Measurements from ENCODE around the gene SPATA46. TPM values are rescaled to one million over a fixed set of nuclear protein-coding genes. Genes with fewer than 3 reads are reported as not detected.

SPATA46 gene
- total RNA-seq, 1 donor from 2014 or later: not detected

- TF ChIP-seq, protein P1, sequence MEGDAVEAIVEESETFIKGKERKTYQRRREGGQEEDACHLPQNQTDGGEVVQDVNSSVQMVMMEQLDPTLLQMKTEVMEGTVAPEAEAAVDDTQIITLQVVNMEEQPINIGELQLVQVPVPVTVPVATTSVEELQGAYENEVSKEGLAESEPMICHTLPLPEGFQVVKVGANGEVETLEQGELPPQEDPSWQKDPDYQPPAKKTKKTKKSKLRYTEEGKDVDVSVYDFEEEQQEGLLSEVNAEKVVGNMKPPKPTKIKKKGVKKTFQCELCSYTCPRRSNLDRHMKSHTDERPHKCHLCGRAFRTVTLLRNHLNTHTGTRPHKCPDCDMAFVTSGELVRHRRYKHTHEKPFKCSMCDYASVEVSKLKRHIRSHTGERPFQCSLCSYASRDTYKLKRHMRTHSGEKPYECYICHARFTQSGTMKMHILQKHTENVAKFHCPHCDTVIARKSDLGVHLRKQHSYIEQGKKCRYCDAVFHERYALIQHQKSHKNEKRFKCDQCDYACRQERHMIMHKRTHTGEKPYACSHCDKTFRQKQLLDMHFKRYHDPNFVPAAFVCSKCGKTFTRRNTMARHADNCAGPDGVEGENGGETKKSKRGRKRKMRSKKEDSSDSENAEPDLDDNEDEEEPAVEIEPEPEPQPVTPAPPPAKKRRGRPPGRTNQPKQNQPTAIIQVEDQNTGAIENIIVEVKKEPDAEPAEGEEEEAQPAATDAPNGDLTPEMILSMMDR (IDR thresholded peaks at IDR 0.05): no peak
- H3K36me3 Mint-ChIP-seq (ENCODE audit: unreplicated experiment): no peaks in the 10 kb centered on the region
- no peak overlapping the region for H3K27ac Mint-ChIP-seq (ENCODE audit: unreplicated experiment)
- no peak overlapping the region for H3K4me3 Mint-ChIP-seq (ENCODE audit: unreplicated experiment)
- H3K9me3 Mint-ChIP-seq (ENCODE audit: unreplicated experiment): no peaks in the 10 kb centered on the region
- DNase-seq (ENCODE audit: extremely low spot score, unreplicated experiment): peak; percentile 64
- H3K4me1 Mint-ChIP-seq (ENCODE audit: unreplicated experiment): peaks cover 3% of the 10 kb centered on the region
- H3K27me3 Mint-ChIP-seq (ENCODE audit: unreplicated experiment): peaks cover 2% of the 10 kb centered on the region
These were observed 10.8 kb upstream of the SPATA46 start for GRCh38 chr1:162387226-162388082.

- Mint-ChIP-seq H3K36me3 (ENCODE audit: unreplicated experiment) (no peaks in the 10 kb centered on the region), H3K27me3 (ENCODE audit: unreplicated experiment) (no peaks in the 10 kb centered on the region), H3K27ac (ENCODE audit: unreplicated experiment) (no peak overlapping the region), H3K4me3 (ENCODE audit: unreplicated experiment) (no peak overlapping the region), H3K9me3 (ENCODE audit: unreplicated experiment) (no peaks in the 10 kb centered on the region), H3K4me1 (ENCODE audit: unreplicated experiment) (peaks cover 3% of the 10 kb centered on the region)
- peak; percentile 46 for DNase-seq (ENCODE audit: extremely low spot score, unreplicated experiment)
- TF ChIP-seq, protein P1 (IDR thresholded peaks at IDR 0.05): no peak
These were observed 9.9 kb upstream of the SPATA46 start for GRCh38 chr1:162386292-162387225.

DNA sequence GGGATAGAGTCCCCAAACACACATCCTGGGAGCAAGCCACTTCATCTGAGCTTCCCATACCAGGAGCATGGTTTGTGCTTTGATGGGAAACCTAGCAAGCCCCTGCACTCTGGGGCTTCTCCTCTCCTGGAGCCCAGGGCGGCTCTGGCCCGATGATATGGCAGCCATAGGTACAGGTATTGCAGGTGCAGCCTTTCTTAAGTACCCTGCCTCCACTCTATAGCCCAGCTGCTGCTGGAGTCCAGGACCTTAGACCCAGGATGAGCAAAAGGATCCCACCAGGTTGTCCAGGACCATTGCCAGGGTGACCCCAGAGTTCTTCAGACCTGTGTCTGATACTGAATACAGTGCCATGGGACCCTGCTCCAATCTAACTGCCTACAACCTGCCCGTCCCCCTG lies 9.0 kb upstream of the SPATA46 start:
- TF ChIP-seq, protein P1 (IDR thresholded peaks at IDR 0.05): no peak
- Mint-ChIP-seq H3K36me3 (ENCODE audit: unreplicated experiment) (no peaks in the 10 kb centered on the region), H3K27me3 (ENCODE audit: unreplicated experiment) (no peaks in the 10 kb centered on the region), H3K27ac (ENCODE audit: unreplicated experiment) (no peak overlapping the region), H3K4me1 (ENCODE audit: unreplicated experiment) (peaks cover 3% of the 10 kb centered on the region), H3K4me3 (ENCODE audit: unreplicated experiment) (no peak overlapping the region), H3K9me3 (ENCODE audit: unreplicated experiment) (no peaks in the 10 kb centered on the region)
- DNase-seq (ENCODE audit: extremely low spot score, unreplicated experiment): peak; percentile 63

DNA sequence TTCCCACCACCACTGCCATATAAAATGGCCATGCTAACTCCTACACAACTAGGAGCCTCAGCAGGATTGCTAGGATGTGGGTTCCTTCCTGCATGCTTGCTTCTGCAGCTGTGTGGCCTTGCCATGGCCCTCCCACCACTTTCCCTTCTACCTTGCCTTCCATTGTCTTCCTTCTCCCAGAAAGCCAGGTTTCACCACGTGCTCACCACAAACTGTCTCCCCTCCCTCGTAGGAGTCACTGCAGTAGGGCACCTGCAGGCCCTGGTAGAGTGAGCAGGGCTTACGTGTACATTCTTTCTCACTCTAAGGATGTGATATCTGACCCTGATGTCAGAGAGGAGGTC lies 8.6 kb upstream of the SPATA46 start:
- Mint-ChIP-seq H3K4me1 (ENCODE audit: unreplicated experiment) (peaks cover 3% of the 10 kb centered on the region), H3K4me3 (ENCODE audit: unreplicated experiment) (no peak overlapping the region), H3K27me3 (ENCODE audit: unreplicated experiment) (no peaks in the 10 kb centered on the region), H3K9me3 (ENCODE audit: unreplicated experiment) (no peaks in the 10 kb centered on the region), H3K36me3 (ENCODE audit: unreplicated experiment) (no peaks in the 10 kb centered on the region), H3K27ac (ENCODE audit: unreplicated experiment) (no peak overlapping the region)
- TF ChIP-seq, protein P1 (IDR thresholded peaks at IDR 0.05): no peak
- peak; percentile 56 for DNase-seq (ENCODE audit: extremely low spot score, unreplicated experiment)

Measured in osteocyte (in vitro differentiated cells).